SIG-M5 treated with dmso at 0.1 percent for 504 hours (cell line): ENCODE measurements around the gene RAD23B.
A peak's percentile ranks its signal among the peaks of the same experiment; 100 is the strongest.
"Not testable (repeated sequence)": the region's sequence is repeated elsewhere in the genome, so short reads cannot be mapped to it uniquely, and the experiment has no call there.

ENCODE experiments used
- DNase-seq: peaks from one replicate; lab custom pipeline; 2025; ENCODE audit not compliant: unreplicated experiment; lab: John Stamatoyannopoulos, UW

Gene RAD23B

GRCh38 chr9:107282759-107283622, at the start of gene RAD23B:
RAD23B (plus strand) TSS chr9:107283279; CDS start chr9:107283630, 351 bp downstream.
- peak; percentile 98 for DNase-seq

- DNase-seq: no peak
Measured at GRCh38 chr9:107235765-107236442, 47.2 kb upstream of the RAD23B start.

- no peak for DNase-seq
Measured at GRCh38 chr9:107237873-107238272, 45.2 kb upstream of the RAD23B start.

GRCh38 chr9:107239474-107239873, 43.6 kb upstream of the RAD23B start:
- DNase-seq: peak; percentile 22

GRCh38 chr9:107240260-107240659, 42.8 kb upstream of the RAD23B start:
- no peak for DNase-seq

- no peak for DNase-seq
Measured at GRCh38 chr9:107242073-107243030, 40.7 kb upstream of the RAD23B start.

- peak; percentile 80 for DNase-seq
Measured at GRCh38 chr9:107243742-107244141, 39.3 kb upstream of the RAD23B start.

- DNase-seq: no peak
Measured at GRCh38 chr9:107246259-107247254, 36.5 kb upstream of the RAD23B start.

GRCh38 chr9:107248714-107249113, 34.4 kb upstream of the RAD23B start:
- no peak for DNase-seq

GRCh38 chr9:107249131-107249533, 33.9 kb upstream of the RAD23B start:
- DNase-seq: peak; percentile 23

- no peak for DNase-seq
Measured at GRCh38 chr9:107249665-107250285, 33.3 kb upstream of the RAD23B start.

- DNase-seq: no peak
Measured at GRCh38 chr9:107251756-107252322, 31.2 kb upstream of the RAD23B start.

GRCh38 chr9:107258919-107259318, 24.2 kb upstream of the RAD23B start:
- DNase-seq: no peak

- DNase-seq: not testable (repeated sequence)
Measured at GRCh38 chr9:107259751-107260313, 23.2 kb upstream of the RAD23B start.

GRCh38 chr9:107260437-107261081, 22.5 kb upstream of the RAD23B start:
- DNase-seq: no peak

- DNase-seq: no peak
Measured at GRCh38 chr9:107261106-107261505, 22.0 kb upstream of the RAD23B start.

- no peak for DNase-seq
Measured at GRCh38 chr9:107263289-107263688, 19.8 kb upstream of the RAD23B start.

- no peak for DNase-seq
Measured at GRCh38 chr9:107266624-107267368, 16.3 kb upstream of the RAD23B start.
